BJ (cell line): Measurements from ENCODE around the gene LZTS3. TPM values are rescaled to one million over a fixed set of nuclear protein-coding genes. Genes with fewer than 3 reads are reported as not detected.

Experiments
- CTCF ChIA-PET: fragments of 350-600 bp; formaldehyde crosslinking; extraction: SDS; loops from one replicate; lab custom pipeline; 2021; ENCODE audit warnings: antibody characterized with exemption, inconsistent platforms; lab: Yijun Ruan, JAX
- POLR2A ChIA-PET: fragments of 300-600 bp; sonication (Branson Sonifier 250); formaldehyde crosslinking; extraction: SDS; loops from one replicate; lab custom pipeline; 2021; ENCODE audit warnings: antibody characterized with exemption; lab: Charles Lee
- DNase-seq: peaks from one replicate; pipeline ENCODE4 v3.0.0-alpha.2; 2011; ENCODE audit warnings: low read depth
- H3K27me3 ChIP-seq: 2 replicates; pipeline ENCODE4 v1.6.0; 2011; ENCODE audit warnings: low read length; ENCODE audit not compliant: control insufficient read depth, insufficient read depth
- H3K36me3 ChIP-seq: 2 replicates; pipeline ENCODE4 v1.5.1; 2011; ENCODE audit warnings: low read length; ENCODE audit not compliant: control insufficient read depth, insufficient read depth
- H3K4me3 ChIP-seq: 2 replicates; pipeline ENCODE4 v1.5.1; 2011; ENCODE audit warnings: low read depth, mild to moderate bottlenecking, control low read depth, low read length
- polyA plus RNA-seq: library from polyadenylated mRNA; depleted of rRNA; stranded (reverse); fragments of >200 nt; gene quantifications from 2 replicates; pipeline ENCODE4 v1.2.3, GENCODE V29; 2011
- TF ChIP-seq, protein P1 (sequence below): IDR thresholded peaks from 2 replicates; pipeline ENCODE4 v1.5.1; 2011; ENCODE audit warnings: low read depth, mild to moderate bottlenecking, control low read depth, inconsistent platforms, low read length, moderate library complexity; ENCODE audit not compliant: insufficient read depth

Gene LZTS3
- polyA plus RNA-seq, 1 experiment = 8.8 TPM

- Histone ChIP-seq H3K27me3 (no peaks in the 10 kb centered on the region), H3K4me3 (no peak overlapping the region), H3K36me3 (peaks cover 24% of the 10 kb centered on the region)
- TF ChIP-seq, protein P1, sequence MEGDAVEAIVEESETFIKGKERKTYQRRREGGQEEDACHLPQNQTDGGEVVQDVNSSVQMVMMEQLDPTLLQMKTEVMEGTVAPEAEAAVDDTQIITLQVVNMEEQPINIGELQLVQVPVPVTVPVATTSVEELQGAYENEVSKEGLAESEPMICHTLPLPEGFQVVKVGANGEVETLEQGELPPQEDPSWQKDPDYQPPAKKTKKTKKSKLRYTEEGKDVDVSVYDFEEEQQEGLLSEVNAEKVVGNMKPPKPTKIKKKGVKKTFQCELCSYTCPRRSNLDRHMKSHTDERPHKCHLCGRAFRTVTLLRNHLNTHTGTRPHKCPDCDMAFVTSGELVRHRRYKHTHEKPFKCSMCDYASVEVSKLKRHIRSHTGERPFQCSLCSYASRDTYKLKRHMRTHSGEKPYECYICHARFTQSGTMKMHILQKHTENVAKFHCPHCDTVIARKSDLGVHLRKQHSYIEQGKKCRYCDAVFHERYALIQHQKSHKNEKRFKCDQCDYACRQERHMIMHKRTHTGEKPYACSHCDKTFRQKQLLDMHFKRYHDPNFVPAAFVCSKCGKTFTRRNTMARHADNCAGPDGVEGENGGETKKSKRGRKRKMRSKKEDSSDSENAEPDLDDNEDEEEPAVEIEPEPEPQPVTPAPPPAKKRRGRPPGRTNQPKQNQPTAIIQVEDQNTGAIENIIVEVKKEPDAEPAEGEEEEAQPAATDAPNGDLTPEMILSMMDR = no peak
- ChIA-PET POLR2A (no interaction called here), CTCF (no interaction called here)
- DNase-seq = no peak
These were observed 25.9 kb upstream of the LZTS3 start for GRCh38 chr20:3199206-3199605.

- DNase-seq = no peak
- TF ChIP-seq, protein P1 = no peak
- no peak overlapping the region for H3K4me3 ChIP-seq
- CTCF ChIA-PET = interaction anchor here (0.7 kb wide), 1 partner anchor 8 kb away, joined by 3 read pairs; no protein-coding TSS in a partner anchor
- POLR2A ChIA-PET = no interaction called here
- H3K36me3 ChIP-seq = peaks cover 47% of the 10 kb centered on the region
- no peaks in the 10 kb centered on the region for H3K27me3 ChIP-seq
These were observed 22.4 kb upstream of the LZTS3 start for GRCh38 chr20:3195590-3196237.

GRCh38 chr20:3194617-3195280 is 21.4 kb upstream of the LZTS3 start:
- Histone ChIP-seq H3K36me3 (peaks cover 49% of the 10 kb centered on the region), H3K27me3 (no peaks in the 10 kb centered on the region), H3K4me3 (no peak overlapping the region)
- TF ChIP-seq, protein P1 = no peak
- CTCF ChIA-PET = interaction anchor here (0.7 kb wide), 1 partner anchor 9 kb away, joined by 3 read pairs; no protein-coding TSS in a partner anchor
- POLR2A ChIA-PET = no interaction called here
- no peak for DNase-seq

DNA sequence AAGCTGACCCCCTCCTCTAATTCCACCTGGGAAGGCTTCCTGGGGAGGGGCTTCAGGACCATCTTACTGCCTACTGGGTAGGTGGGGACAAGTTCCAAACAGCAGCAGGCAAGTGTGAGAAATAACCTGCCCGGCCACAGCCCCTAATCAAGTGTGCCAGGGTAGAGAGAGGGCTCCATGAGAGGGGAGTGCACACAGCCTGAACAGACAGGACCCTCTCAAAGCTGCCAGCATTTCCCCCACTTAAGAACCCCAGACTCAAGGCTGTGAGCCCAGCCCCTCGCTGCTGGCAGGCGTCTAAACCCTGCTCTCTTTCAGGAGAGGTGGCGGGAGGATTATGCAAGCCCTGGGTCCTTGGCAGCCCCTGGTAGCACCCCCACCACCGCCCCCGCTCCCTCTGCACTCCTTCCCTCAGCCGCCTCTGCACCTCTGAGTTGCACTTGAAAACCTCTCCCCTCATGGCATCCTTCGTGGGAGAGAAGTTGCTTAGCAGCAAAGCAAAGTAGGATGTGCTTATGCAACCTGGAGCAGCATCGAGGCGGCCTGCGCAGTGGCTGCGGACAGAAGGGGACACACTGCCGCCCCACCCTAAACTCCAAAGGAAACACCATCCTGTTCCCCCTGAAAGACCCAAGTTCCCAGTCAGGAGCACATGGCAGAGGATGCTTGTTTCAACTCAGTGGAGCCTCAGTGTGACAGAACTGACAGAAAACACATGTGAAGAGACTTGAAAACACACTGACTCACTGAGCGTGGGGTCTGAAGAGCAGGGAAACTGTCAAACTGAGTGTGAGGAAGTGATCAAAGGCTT is 20.7 kb upstream of the LZTS3 start:
- POLR2A ChIA-PET = no interaction called here

More for the DNA sequence above, 20.7 kb upstream of the LZTS3 start:
- DNase-seq = no peak
- peaks cover 42% of the 10 kb centered on the region for H3K36me3 ChIP-seq
- TF ChIP-seq, protein P1 = no peak
- no peaks in the 10 kb centered on the region for H3K27me3 ChIP-seq
- CTCF ChIA-PET = interaction anchor here (0.6 to 1.2 kb wide), 2 partner anchors 10 to 61 kb away, joined by 3 read pairs; no protein-coding TSS in a partner anchor
- no peak overlapping the region for H3K4me3 ChIP-seq
